ENCODE measurements around the gene TMTC1.

DNA sequence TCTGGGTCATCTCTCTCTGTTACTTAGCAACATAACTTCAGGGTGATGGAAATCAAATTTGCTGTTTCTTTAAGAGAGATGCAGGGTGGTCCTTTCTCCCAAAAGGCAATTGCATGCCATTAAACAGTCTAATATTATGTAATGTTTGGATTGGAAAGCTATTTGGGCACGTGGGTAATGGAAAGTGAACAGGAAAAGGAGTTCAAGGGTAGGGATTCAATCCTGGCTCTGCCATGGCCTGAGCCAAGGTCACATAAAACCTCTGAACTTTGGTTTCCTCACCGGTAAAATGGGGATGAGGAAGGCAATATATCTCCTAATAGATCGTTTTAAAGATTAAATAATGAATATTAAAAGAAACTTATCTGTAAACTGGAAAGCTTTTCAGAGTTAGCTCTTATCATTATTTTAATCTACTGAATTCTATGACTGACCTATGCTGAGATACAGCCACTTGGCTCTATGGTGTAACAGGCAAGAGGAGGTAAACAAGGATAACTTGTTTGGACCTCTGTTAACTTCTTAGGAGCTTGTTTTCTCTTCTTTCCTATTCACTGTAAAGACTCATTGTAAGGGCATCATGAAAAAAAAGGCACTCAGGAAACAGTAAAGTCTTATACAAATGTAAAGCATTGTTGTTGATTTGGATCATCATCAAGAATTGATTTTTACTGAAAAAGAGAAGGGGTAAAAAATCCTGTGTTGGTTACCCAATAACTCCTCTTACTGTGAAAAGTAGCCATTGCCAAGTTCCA lies 230.6 kb downstream of the TMTC1 start:
- TF ChIP-seq EZH2 (IDR thresholded peaks at IDR 0.05; ENCODE audit: borderline replicate concordance) (no peak), EZH2phosphoT487 (IDR thresholded peaks at IDR 0.05; ENCODE audit: low read depth, severe bottlenecking, unreplicated experiment) (no peak)
- TF ChIP-seq, protein P1, sequence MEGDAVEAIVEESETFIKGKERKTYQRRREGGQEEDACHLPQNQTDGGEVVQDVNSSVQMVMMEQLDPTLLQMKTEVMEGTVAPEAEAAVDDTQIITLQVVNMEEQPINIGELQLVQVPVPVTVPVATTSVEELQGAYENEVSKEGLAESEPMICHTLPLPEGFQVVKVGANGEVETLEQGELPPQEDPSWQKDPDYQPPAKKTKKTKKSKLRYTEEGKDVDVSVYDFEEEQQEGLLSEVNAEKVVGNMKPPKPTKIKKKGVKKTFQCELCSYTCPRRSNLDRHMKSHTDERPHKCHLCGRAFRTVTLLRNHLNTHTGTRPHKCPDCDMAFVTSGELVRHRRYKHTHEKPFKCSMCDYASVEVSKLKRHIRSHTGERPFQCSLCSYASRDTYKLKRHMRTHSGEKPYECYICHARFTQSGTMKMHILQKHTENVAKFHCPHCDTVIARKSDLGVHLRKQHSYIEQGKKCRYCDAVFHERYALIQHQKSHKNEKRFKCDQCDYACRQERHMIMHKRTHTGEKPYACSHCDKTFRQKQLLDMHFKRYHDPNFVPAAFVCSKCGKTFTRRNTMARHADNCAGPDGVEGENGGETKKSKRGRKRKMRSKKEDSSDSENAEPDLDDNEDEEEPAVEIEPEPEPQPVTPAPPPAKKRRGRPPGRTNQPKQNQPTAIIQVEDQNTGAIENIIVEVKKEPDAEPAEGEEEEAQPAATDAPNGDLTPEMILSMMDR (IDR thresholded peaks at IDR 0.05; ENCODE audit: poor library complexity): no peak

Measured in hepatocyte (in vitro differentiated cells).